GM21619 (cell line): ENCODE measurements around the gene LRSAM1.

Experiments used
- ATAC-seq: cut with Tn5 transposase; IDR thresholded peaks from one replicate; pipeline ENCODE4 v1.9.1; 2021; ENCODE audit not compliant: unreplicated experiment

The LRSAM1 gene

GRCh38 chr9:127495884-127496555, 44.7 kb downstream of the LRSAM1 start:
- no peak for ATAC-seq

DNA sequence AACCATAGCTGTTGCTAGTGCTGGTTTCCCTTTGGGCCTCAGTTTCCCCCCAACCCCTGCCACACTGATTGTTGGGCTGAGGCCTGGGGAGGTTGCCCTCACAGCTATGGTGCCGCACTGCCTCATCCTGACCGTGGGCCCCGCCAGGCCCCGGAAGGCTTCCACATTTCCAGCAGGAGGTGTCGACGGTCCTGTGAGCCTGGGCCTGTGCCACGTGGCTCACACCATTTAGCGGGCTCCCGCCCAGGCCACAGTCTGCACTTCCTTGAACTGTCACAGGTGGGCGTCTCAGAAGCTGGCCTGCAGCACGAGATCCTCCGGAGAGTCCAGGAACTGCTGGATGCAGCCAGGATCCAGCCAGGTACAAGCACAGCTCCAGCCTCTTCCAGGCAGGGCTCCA, 45.7 kb downstream of the LRSAM1 start:
- no peak for ATAC-seq

GRCh38 chr9:127497656-127498290, 46.5 kb downstream of the LRSAM1 start:
- ATAC-seq = no peak

- no peak for ATAC-seq
Observed at GRCh38 chr9:127498298-127498697, 47.0 kb downstream of the LRSAM1 start.

DNA sequence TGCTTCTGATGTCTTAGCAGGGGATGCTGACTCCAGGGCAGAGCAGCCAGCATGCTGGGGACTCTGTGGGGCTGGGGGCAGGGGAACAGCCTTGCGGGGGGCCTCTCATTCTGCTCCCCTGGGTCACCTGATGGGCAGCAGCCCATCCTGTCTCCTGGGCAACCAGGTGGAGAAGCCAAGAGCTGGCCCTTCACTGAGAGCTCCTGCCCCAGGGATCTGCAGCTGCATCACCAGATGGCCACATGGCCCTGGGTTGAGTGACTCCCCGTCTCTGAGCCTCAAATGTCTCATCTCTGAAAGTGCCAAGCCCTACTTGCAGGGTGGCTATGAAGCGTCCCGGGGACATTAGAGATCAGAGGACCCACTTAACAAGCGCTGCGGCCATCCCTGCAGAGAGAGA, 49.1 kb downstream of the LRSAM1 start:
- ATAC-seq = no peak

- ATAC-seq = no peak
Observed at GRCh38 chr9:127500862-127501261, 49.6 kb downstream of the LRSAM1 start.

GRCh38 chr9:127501821-127502343, 50.6 kb downstream of the LRSAM1 start:
- no peak for ATAC-seq

DNA sequence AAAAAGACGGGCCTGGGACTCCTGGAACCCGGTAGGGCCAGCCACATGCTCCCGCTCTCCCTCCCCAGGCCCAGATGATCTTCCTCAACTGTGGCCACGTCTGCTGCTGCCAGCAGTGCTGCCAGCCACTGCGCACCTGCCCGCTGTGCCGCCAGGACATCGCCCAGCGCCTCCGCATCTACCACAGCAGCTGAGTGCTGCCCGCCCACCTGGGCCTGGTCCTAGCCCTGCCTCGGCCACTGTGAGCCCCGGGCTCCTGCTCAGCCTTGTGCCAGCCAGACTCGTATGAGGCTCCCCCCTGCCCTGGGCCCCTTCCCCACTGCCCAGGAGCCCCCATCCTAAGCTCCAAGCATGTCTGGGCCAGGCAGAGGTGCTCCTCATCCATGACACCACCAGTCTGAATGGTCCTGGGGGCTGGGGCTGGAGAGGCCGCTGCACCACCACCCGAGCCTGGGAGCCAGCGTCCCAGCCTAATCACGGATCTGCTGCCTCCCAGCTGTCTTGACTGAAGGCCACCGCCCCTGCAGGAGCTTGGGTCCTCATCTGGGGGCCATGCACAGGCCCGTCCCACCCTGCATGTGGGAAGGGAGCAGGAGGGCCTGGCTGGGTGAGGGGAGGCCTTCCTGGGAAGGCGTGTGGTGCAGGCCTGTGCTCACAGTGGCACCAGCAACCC, 51.5 kb downstream of the LRSAM1 start:
- no peak for ATAC-seq

DNA sequence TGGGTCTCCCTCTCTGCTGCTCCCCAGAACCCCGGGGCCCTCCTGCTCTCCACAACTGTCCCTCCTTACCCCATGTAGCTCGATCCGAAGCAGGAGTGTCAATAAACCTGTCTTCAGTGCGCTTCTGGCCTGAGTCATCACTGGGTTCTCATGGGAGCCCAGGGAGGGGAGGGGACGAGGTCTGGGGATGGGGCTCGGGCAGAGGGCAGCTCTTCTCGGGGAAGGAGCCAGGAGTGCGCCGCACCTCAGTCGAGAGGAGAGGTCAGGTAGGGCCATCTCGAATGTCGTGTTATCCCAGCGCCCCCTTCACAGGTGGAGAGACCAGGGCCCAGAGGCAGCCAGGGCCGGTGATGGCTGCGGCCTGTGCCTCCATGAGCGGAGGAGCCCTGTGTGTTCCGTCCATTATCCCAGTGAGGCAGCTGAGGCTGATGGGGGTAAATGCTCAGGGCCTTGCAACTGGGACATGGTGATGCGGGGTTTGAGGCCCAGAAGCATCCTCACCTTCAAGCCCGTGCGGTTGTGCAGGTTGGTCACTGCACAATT, 52.1 kb downstream of the LRSAM1 start:
- no peak for ATAC-seq

GRCh38 chr9:127503947-127504886, 52.9 kb downstream of the LRSAM1 start:
- no peak for ATAC-seq

- ATAC-seq = no peak
Observed at GRCh38 chr9:127504887-127505251, 53.6 kb downstream of the LRSAM1 start.

- ATAC-seq = no peak
Observed at GRCh38 chr9:127505396-127506116, 54.2 kb downstream of the LRSAM1 start.

- no peak for ATAC-seq
Observed at GRCh38 chr9:127506117-127506813, 55.0 kb downstream of the LRSAM1 start.

- no peak for ATAC-seq
Observed at GRCh38 chr9:127506814-127507750, 55.8 kb downstream of the LRSAM1 start.

- ATAC-seq = no peak
Observed at GRCh38 chr9:127507751-127508648, 56.7 kb downstream of the LRSAM1 start.

- no peak for ATAC-seq
Observed at GRCh38 chr9:127508901-127509260, 57.6 kb downstream of the LRSAM1 start.

- no peak for ATAC-seq
Observed at GRCh38 chr9:127509261-127509954, 58.1 kb downstream of the LRSAM1 start.
